AG10803 (cell line): ENCODE data around the gene PRSS57.
A peak's percentile ranks its signal among the peaks of the same experiment; 100 is the strongest.
"Not testable (repeated sequence)": the region's sequence is repeated elsewhere in the genome, so short reads cannot be mapped to it uniquely, and the experiment has no call there.

Experiments used
- DNase-seq: peaks from one replicate; pipeline ENCODE4 v3.0.0; 2010; ENCODE audit warnings: low read depth
- H3K4me3 ChIP-seq: 2 replicates; pipeline ENCODE4 v1.5.1; 2011; ENCODE audit warnings: mild to moderate bottlenecking, low read length, control low read depth
- TF ChIP-seq, protein P1 (sequence below): conservative IDR thresholded peaks from 2 replicates; pipeline ENCODE4 v1.5.1; 2011; ENCODE audit warnings: mild to moderate bottlenecking, low read length, control low read depth, inconsistent platforms

The PRSS57 gene

GRCh38 chr19:695352-695949 is at the start of gene PRSS57:
TSS of gene PRSS57 (minus strand) at chr19:695452. CDS start at chr19:695430, 22 bp downstream.
- no peak for DNase-seq
- H3K4me3 ChIP-seq, result no peak within 1 kb of the TSS
- TF ChIP-seq, protein P1, sequence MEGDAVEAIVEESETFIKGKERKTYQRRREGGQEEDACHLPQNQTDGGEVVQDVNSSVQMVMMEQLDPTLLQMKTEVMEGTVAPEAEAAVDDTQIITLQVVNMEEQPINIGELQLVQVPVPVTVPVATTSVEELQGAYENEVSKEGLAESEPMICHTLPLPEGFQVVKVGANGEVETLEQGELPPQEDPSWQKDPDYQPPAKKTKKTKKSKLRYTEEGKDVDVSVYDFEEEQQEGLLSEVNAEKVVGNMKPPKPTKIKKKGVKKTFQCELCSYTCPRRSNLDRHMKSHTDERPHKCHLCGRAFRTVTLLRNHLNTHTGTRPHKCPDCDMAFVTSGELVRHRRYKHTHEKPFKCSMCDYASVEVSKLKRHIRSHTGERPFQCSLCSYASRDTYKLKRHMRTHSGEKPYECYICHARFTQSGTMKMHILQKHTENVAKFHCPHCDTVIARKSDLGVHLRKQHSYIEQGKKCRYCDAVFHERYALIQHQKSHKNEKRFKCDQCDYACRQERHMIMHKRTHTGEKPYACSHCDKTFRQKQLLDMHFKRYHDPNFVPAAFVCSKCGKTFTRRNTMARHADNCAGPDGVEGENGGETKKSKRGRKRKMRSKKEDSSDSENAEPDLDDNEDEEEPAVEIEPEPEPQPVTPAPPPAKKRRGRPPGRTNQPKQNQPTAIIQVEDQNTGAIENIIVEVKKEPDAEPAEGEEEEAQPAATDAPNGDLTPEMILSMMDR, result no peak

GRCh38 chr19:743168-743687 is 48.0 kb upstream of the PRSS57 start:
- H3K4me3 ChIP-seq, result no peak overlapping the region
- TF ChIP-seq, protein P1, result no peak
- no peak for DNase-seq

DNA sequence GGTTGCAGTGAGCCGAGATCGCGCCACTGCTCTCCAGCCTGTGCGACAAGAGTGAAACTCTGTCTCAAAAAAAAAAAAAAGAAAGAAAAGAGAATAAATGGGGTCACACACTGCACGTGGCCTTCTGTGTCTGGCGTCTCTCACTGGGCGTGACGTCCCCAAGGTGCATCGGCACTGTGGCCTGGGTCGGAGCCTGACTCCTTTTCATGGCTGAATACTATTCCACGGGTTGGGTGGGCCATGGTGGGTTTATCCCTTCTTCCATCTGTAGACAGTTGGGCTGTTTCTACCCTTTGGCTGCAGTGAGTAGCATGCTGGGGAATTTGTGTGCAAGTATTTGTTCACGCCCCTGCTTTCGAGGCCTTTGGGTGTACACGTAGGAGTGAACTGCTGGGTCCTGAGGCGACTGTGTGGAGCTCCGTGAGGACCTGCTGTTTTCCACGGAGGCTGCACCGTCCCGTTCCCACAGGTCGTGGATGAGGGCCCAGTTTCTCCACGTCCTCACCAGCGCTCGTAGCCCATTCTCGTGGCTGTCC is 47.4 kb upstream of the PRSS57 start:
- DNase-seq, result no peak

GRCh38 chr19:741506-742131 is 46.4 kb upstream of the PRSS57 start:
- TF ChIP-seq, protein P1, result peak; percentile 17; the same call in 1 of the 2 replicates
- H3K4me3 ChIP-seq, result no peak overlapping the region

More for the DNA sequence above, 47.4 kb upstream of the PRSS57 start:
- TF ChIP-seq, protein P1, result no peak
- H3K4me3 ChIP-seq, result no peak overlapping the region

GRCh38 chr19:740816-741505 is 45.7 kb upstream of the PRSS57 start:
- H3K4me3 ChIP-seq, DNase-seq: not testable (repeated sequence)

More at GRCh38 chr19:741506-742131, 46.4 kb upstream of the PRSS57 start:
- DNase-seq, result no peak

- no peak for DNase-seq
- TF ChIP-seq, protein P1, result no peak
- H3K4me3 ChIP-seq, result no peak overlapping the region
Measured at GRCh38 chr19:739998-740715, 44.9 kb upstream of the PRSS57 start.
